Endothelial cell (in vitro differentiated cells): ENCODE measurements around the gene XPNPEP3. TPM values are rescaled to one million over a fixed set of nuclear protein-coding genes. Genes with fewer than 3 reads are reported as not detected.
"Not testable (repeated sequence)": the region's sequence is repeated elsewhere in the genome, so short reads cannot be mapped to it uniquely, and the experiment has no call there.

Experiments used
- DNase-seq: peaks from one replicate; pipeline ENCODE4 v3.0.0; 2021; ENCODE audit warnings: low spot score
- H3K27ac Mint-ChIP-seq: one replicate; pipeline ENCODE4 v1.8.0; 2021; ENCODE audit warnings: mixed read lengths, inconsistent platforms; ENCODE audit not compliant: unreplicated experiment
- H3K27me3 Mint-ChIP-seq: one replicate; pipeline ENCODE4 v1.8.0; 2021; ENCODE audit warnings: mild to moderate bottlenecking, moderate library complexity, mixed read lengths, inconsistent platforms; ENCODE audit not compliant: unreplicated experiment
- H3K36me3 Mint-ChIP-seq: one replicate; pipeline ENCODE4 v1.8.0; 2021; ENCODE audit warnings: mild to moderate bottlenecking, low read depth, mixed read lengths, inconsistent platforms; ENCODE audit not compliant: unreplicated experiment
- H3K4me1 Mint-ChIP-seq: one replicate; pipeline ENCODE4 v1.8.0; 2021; ENCODE audit warnings: mild to moderate bottlenecking, mixed read lengths, inconsistent platforms; ENCODE audit not compliant: unreplicated experiment
- H3K4me3 Mint-ChIP-seq: one replicate; pipeline ENCODE4 v1.8.0; 2021; ENCODE audit warnings: mild to moderate bottlenecking, mixed read lengths, inconsistent platforms; ENCODE audit not compliant: unreplicated experiment
- H3K9me3 Mint-ChIP-seq: one replicate; pipeline ENCODE4 v1.8.0; 2021; ENCODE audit warnings: mixed read lengths, inconsistent platforms; ENCODE audit not compliant: unreplicated experiment
- total RNA-seq: library from RNA; stranded (reverse); fragmentation: NEBNext Ultra II Directional; extraction: Animal tissue kit (Norgen Biotek cat#: 25700); gene quantifications from one replicate; pipeline ENCODE4 v1.2.1, GENCODE V29; 2021; ENCODE audit not compliant: unreplicated experiment
- TF ChIP-seq, protein P1 (sequence below): fragments of 200-600 bp; sonication (generic); IDR thresholded peaks from one replicate; pipeline ENCODE4 v1.5.0; 2021; ENCODE audit warnings: antibody characterized with exemption; ENCODE audit not compliant: unreplicated experiment

Gene XPNPEP3
- total RNA-seq, 1 donor from 2014 or later, result 23.5 TPM

DNA sequence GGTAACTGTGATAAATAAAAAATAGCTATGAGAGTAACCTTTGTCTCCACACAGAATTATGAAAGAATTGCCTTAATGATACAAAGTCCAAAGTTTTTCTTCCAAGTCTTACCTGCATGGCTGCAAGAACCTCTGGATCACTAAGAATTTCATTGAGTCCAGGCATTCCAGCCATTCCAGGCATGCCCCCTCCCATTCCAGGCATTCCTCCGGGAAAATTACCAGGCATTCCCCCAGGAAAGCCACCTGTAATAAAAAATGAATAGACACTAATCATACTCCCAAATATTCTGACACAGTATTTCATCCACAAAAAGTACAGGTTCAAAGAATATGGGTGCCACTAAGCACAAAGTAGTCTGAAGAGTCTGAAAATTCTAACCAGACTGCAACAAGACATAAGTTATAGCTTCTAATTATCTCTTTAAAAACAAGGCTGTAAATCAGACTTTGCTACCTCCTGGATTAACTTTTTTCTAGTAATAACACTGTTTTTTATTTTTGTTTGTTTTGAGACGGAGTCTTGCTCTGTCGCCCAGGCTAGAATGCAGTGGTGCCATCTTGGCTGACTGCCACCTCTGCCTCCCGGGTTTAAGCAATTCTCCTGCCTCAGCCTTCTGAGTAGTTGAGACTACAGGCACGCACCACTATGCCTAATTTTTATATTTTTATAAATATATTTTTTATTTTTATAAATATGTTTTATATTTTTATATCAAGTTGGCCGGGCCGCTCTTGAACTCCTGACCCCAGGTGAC, 29.8 kb upstream of the XPNPEP3 start:
- H3K36me3 Mint-ChIP-seq, result peaks cover 18% of the 10 kb centered on the region

DNA sequence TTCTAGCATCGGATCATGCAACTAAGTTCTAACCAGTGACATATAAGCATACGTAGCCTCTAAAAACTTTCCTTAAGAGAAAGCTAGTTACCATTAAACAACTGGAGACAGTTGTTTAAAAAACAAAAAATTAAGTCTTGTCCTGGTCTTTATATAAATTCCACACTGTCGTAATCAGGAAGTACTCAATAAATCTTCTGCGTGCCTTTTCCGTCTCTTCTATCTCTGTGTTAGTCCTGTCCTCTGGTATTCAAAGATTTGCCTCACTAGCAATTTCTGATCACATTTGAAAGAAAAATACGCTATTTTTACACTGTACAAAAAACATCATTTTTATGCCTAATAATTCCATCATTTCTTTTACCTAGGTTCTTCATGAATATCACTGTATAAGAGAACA, 27.8 kb upstream of the XPNPEP3 start:
- H3K4me1 Mint-ChIP-seq, result no peaks in the 10 kb centered on the region
- no peak for DNase-seq
- peaks cover 2% of the 10 kb centered on the region for H3K27me3 Mint-ChIP-seq
- TF ChIP-seq, protein P1, sequence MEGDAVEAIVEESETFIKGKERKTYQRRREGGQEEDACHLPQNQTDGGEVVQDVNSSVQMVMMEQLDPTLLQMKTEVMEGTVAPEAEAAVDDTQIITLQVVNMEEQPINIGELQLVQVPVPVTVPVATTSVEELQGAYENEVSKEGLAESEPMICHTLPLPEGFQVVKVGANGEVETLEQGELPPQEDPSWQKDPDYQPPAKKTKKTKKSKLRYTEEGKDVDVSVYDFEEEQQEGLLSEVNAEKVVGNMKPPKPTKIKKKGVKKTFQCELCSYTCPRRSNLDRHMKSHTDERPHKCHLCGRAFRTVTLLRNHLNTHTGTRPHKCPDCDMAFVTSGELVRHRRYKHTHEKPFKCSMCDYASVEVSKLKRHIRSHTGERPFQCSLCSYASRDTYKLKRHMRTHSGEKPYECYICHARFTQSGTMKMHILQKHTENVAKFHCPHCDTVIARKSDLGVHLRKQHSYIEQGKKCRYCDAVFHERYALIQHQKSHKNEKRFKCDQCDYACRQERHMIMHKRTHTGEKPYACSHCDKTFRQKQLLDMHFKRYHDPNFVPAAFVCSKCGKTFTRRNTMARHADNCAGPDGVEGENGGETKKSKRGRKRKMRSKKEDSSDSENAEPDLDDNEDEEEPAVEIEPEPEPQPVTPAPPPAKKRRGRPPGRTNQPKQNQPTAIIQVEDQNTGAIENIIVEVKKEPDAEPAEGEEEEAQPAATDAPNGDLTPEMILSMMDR, result no peak
- peak overlapping the region; percentile 65 for H3K4me3 Mint-ChIP-seq
- no peak overlapping the region for H3K27ac Mint-ChIP-seq
- H3K36me3 Mint-ChIP-seq, result peaks cover 23% of the 10 kb centered on the region
- no peaks in the 10 kb centered on the region for H3K9me3 Mint-ChIP-seq

More for the DNA sequence above, 29.8 kb upstream of the XPNPEP3 start:
- Mint-ChIP-seq H3K9me3 (no peaks in the 10 kb centered on the region), H3K4me3 (no peak overlapping the region), H3K27ac (no peak overlapping the region), H3K27me3 (peaks cover 2% of the 10 kb centered on the region), H3K4me1 (no peaks in the 10 kb centered on the region)
- DNase-seq, result no peak
- TF ChIP-seq, protein P1, result no peak

DNA sequence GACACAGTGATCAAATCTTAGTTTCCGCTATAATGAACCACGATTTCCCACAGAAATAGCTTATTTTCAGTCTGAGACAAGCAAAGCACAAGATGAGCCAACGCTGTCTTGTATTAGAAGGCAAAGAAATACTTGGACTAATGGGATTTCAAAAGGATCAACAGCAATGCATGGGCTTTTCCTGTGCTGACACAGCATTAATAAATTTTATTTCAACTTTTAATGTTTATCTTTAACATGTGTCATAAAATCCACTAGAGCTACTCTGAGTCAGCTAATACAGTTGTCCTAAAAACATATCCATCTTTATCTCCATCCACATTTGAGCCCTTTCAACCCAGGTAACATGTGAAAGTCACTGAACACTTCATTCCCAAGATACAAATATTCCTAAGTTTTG, 22.3 kb upstream of the XPNPEP3 start:
- H3K36me3 Mint-ChIP-seq, result peaks cover 18% of the 10 kb centered on the region
- peak overlapping the region; percentile 41 for H3K27ac Mint-ChIP-seq
- no peaks in the 10 kb centered on the region for H3K9me3 Mint-ChIP-seq
- H3K27me3 Mint-ChIP-seq, result no peaks in the 10 kb centered on the region
- no peaks in the 10 kb centered on the region for H3K4me1 Mint-ChIP-seq
- TF ChIP-seq, protein P1, result no peak
- H3K4me3 Mint-ChIP-seq, result no peak overlapping the region
- DNase-seq, result no peak

DNA sequence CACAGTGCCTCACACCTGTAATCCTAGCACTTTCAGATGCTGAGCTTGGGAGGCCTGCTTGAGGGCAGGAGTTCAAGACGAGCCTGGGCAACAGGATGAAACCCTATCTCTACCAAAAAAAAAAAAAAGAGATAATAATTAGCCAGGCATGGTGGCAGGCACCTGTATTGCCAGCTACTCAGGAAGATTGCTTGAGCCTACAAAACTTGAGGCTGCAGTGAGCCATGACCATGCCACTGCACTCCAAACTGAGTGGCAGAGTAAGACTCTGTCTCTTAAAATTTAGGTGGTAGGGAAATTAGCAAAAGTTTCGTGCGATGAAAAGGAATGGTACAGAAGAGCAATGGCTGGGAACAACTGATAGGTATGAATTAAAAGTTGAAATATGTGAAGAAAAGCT, 18.5 kb upstream of the XPNPEP3 start:
- H3K27me3 Mint-ChIP-seq, result no peaks in the 10 kb centered on the region
- H3K36me3 Mint-ChIP-seq, result peaks cover 14% of the 10 kb centered on the region
- DNase-seq, result no peak
- H3K4me1 Mint-ChIP-seq, result no peaks in the 10 kb centered on the region
- no peak overlapping the region for H3K27ac Mint-ChIP-seq
- H3K4me3 Mint-ChIP-seq, result no peak overlapping the region
- TF ChIP-seq, protein P1, result no peak
- H3K9me3 Mint-ChIP-seq, result no peaks in the 10 kb centered on the region

DNA sequence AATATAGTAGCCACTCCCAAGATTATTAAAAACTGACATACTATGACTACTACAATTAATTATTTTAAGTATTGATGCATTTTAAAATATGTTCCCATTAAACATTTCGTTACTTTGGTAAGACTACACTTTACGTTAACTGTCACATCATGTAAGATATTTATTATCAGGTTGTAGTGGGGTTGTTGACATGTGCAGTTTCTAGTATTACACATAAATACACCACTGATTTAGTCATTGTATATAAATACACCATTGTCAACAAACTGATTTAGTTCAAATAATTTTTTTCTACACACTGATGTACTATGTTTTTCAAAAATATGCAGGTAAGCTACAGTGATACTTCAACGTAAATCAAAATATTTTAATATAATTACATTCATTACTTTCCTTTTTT, 12.0 kb upstream of the XPNPEP3 start:
- no peak for DNase-seq
- TF ChIP-seq, protein P1, result no peak
- Mint-ChIP-seq H3K27me3 (no peaks in the 10 kb centered on the region), H3K4me3 (no peak overlapping the region), H3K27ac (no peak overlapping the region), H3K4me1 (no peaks in the 10 kb centered on the region), H3K9me3 (no peaks in the 10 kb centered on the region), H3K36me3 (peaks cover 16% of the 10 kb centered on the region)

DNA sequence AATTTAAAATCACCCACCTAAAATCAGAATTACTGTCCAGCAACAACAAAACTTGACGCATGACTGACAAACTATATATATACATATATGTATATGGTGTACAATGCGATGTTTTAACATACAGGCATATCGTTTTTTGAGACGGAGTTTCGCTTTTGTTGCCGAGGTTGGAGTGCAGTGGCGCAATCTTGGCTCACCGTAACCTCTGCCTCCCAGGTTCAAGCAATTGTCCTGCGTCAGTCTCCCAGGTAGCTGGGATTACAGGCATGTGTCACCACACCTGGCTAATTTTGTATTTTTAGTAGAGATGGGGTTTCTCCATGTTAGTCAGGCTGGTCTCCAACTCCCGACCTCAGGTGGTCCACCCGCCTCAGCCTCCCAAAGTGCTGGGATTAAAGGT, 11.1 kb upstream of the XPNPEP3 start:
- not testable (repeated sequence) for H3K27ac Mint-ChIP-seq, DNase-seq, H3K4me1 Mint-ChIP-seq, H3K9me3 Mint-ChIP-seq, H3K27me3 Mint-ChIP-seq, H3K4me3 Mint-ChIP-seq
- H3K36me3 Mint-ChIP-seq, result peaks cover 19% of the 10 kb centered on the region
